Kidney glomerular epithelial cell (primary cell): ENCODE results near the gene FOXK1.

Experiments used
- DNase-seq: peaks from one replicate; lab custom pipeline; 2025; lab: John Stamatoyannopoulos, UW

Gene FOXK1

GRCh38 chr7:4745265-4745919 lies 63.3 kb downstream of the FOXK1 start:
- DNase-seq, result no peak

- peak; percentile 72 for DNase-seq
Measured at GRCh38 chr7:4745971-4746919, 64.2 kb downstream of the FOXK1 start.

- no peak for DNase-seq
Measured at GRCh38 chr7:4747013-4747412, 64.9 kb downstream of the FOXK1 start.

DNA sequence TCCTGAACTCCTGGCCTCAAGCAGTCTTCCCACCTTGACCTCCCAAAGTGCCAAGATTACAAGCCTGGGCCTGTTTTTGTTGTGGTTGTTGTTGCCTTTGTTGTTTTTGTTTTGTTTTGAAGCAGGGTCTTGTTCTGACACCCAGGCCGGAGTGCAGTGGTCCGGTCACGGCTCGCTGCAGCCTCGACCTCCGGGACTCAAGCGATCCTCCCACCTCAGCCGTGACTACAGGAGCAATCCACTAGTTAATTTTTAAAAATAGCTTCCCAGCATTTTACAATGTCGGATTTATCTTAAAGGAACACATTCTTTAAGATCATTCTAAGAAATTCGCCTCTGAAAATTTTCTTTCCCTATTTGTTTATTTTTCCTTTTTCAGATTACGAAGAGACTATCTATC lies 65.7 kb downstream of the FOXK1 start:
- peak; percentile 72 for DNase-seq

DNA sequence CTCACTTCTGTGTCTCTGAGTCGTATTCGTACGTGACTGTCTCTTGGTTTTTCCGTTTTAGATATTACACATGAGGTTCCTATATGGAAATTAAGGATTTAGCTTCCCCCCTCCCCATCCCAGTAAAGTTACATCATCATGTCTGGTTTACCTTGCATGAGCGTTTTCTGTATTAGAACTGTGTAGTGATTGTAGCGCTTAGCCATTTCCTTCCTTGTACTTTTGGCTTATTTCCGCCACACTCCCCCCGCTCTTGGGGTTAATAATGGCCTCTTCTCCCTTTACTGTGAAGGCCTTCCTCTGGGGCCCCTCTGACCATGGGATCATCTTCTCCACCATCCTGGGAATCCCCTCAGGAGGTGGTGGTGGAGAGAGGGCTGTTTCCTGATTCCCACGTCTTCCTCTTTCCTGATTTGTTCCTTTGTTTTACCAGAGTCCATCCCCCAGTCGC lies 66.2 kb downstream of the FOXK1 start:
- peak; percentile 72 for DNase-seq

DNA sequence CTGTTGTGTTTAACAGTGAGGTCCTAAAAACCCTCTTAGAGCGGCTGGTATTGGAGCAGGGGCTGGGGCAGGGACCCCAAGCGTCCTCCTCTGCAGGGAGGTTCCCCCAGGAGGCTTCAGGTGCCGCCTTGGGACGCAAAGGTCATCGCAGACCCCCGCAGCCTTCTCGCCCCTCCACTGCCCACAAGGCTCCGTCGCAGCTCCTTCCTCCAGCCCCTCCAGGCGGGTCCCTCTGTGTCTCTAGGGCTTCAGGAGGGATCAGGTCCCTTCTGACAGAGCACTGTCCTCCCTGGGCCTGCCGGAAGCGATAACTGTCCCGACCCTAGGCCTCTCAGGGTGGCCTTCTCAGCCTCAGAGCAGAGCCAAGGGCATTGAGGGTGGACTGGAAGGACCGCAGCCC lies 67.3 kb downstream of the FOXK1 start:
- no peak for DNase-seq

- DNase-seq, result no peak
Measured at GRCh38 chr7:4749798-4750197, 67.7 kb downstream of the FOXK1 start.

GRCh38 chr7:4751398-4751947 lies 69.4 kb downstream of the FOXK1 start:
- DNase-seq, result peak; percentile 3

DNA sequence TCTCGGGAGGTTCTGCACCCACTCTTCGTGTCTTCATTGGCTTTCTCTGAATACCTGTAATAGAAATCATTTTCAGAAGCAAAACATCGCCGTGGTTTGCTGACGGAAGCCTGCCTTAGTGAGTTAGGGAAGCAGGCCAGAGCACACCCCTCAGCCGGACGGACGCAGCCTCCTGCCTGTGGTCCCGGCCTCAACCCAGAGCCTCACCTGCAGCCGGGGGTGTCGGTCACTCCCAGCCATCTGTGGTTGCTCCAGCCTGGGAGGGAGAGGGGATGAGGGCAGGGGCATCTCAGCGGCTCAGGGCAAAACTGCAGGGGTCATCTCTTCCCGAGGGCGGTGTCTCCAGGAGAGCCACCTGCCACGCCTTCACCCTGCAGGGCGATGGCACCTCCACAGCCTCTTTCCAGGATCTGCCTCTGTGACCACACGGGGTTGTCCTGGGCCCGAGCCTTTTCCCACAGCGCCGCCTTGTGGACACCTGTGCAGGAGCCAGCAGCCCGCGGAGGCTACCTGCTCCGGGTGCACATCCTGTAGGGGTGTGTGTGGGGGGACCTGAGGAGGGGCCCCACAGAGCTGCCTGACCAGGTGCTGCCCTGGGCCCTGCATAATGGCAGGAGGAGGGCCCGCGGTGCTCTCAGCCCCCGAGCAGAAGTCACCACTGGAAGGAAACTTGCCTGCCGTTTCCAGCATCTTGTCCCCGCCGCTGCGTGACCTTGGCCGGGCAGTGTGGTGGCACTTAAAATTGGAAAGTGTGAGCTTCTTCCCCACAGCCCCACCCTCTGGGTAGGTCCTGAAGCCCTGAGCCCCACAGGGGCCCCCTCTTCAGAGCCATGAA lies 71.7 kb downstream of the FOXK1 start:
- peak; percentile 67 for DNase-seq

DNA sequence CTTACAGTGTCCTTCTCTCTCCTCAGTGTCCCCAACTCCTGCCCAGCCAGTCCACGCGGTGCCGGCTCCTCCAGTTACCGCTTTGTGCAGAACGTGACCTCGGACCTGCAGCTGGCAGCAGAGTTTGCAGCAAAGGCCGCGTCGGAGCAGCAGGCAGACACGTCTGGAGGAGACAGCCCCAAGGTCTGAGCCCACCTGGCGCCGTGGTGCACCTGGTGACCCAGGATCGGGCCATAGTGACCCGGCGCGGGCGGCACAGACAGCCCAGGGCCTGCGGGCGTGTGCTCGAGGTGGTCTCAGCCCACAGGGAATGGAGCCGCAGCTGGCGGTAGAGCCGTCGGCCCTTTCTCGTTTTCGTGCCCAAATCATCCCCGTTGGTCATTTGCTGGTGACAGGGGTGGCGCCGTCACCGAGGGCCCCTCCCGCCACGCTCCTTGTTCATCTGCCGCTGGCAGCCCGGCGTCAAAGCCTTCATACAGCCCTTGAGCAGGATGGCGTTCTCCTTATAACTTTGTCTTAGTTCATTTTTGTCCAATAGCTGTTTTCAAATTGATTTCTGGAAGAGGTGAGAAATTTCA lies 72.4 kb downstream of the FOXK1 start:
- DNase-seq, result no peak

DNA sequence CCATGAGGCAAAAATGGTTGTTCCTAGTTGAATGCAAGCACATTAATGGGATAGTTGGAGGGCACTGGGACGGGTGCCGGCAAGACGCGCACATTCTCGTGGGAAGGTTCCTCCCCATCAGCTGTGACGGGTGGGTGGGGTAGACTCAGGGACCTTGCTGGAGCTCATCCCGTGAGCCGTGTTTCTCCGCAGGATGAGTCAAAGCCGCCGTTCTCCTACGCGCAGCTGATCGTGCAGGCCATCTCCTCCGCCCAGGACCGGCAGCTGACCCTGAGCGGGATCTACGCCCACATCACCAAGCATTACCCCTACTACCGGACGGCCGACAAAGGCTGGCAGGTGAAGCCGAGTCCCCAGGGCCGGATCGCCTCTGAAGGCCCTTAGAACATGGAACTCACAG lies 73.0 kb downstream of the FOXK1 start:
- DNase-seq, result no peak

GRCh38 chr7:4758111-4758510 lies 76.0 kb downstream of the FOXK1 start:
- no peak for DNase-seq

- no peak for DNase-seq
Measured at GRCh38 chr7:4758791-4759190, 76.7 kb downstream of the FOXK1 start.

DNA sequence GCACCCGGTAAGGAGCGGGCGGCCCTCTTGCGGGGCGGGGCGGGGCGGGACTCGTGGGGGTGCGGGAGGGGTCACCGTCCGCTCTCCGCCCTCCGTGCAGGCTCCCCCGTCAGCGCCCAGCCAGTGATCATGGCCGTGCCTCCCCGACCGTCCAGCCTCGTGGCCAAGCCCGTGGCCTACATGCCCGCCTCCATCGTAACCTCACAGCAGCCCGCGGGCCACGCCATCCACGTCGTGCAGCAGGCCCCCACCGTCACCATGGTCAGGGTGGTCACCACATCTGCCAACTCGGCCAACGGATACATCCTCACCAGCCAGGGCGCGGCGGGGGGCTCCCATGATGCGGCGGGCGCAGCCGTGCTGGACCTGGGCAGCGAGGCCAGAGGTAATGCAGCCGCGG lies 77.1 kb downstream of the FOXK1 start:
- no peak for DNase-seq

GRCh38 chr7:4760952-4761351 lies 78.9 kb downstream of the FOXK1 start:
- no peak for DNase-seq

- DNase-seq, result no peak
Measured at GRCh38 chr7:4762121-4763055, 80.3 kb downstream of the FOXK1 start.

- no peak for DNase-seq
Measured at GRCh38 chr7:4763091-4763793, 81.1 kb downstream of the FOXK1 start.

DNA sequence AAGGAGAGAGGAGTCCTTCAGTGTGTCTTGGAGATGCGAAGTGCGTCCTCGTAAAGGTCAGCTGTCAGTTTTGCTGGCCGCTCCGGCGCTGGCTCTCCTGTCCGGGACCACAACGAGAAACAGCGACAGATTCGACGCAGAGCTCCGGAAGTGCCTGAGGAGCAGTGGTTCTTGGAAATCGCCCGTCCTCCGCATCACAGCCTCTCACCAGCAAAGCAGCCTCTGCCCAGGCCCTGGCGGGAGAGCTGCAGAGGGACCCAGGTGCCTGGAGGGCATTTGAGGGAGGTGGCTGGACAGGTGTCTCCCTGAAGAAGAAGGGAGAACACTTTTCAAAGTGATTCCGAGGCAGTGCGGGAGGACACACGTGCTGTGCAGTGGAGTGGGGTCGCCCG lies 81.7 kb downstream of the FOXK1 start:
- DNase-seq, result no peak

- no peak for DNase-seq
Measured at GRCh38 chr7:4764402-4765007, 82.4 kb downstream of the FOXK1 start.
